Activated CD8-positive, alpha-beta memory T cell treated with anti-CD3 and anti-CD28 coated beads, Interleukin-2, amount 50 U/mL, for 1 hour (primary cell): Measurements from ENCODE around the gene CKMT2.

Experiments
- DNase-seq: peaks from one replicate; pipeline ENCODE4 v3.0.0-alpha.2; 2020; ENCODE audit errors: extremely low read depth

Gene CKMT2

GRCh38 chr5:81308836-81309235 lies 75.7 kb downstream of the CKMT2 start:
- no peak for DNase-seq

- no peak for DNase-seq
These were observed 77.4 kb downstream of the CKMT2 start for GRCh38 chr5:81310402-81311063.

DNA sequence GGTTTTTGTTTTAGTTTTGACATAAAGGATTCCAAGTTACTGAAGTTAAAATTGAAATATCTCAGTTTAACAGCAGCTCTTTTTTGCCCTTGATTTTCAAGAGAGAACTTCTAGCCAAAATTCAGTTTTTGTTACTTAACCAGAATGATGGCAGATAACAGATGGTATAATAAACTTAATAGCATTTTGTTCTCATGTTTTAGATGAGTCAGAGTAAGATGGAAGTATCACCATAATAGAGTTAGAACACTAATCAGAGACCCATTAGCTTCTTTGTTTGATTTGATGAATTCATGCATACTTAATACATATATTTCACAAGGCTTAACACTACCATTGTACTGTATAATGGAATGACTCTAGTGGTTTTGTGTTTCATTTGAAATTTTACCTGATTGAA lies 80.2 kb downstream of the CKMT2 start:
- no peak for DNase-seq

DNA sequence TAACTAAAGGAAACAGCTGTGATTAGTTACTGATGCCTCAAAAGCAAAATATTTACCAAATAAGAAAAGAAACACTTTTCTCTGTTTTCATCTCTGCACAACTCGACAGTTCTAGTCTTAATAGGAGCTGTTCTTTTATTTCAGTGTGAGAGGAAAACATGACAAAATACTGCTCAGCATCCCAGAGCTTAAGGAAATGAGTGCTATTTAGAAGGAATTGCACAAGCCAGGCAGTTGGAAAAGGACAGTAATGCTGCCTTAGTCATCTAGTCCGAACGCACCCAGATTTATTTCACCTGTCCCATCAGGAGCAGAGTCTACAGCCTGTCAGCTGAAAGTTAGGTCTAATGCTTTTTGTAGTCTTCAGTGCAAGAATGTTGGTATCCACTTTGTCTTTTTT lies 80.6 kb downstream of the CKMT2 start:
- no peak for DNase-seq

GRCh38 chr5:81314581-81314980 lies 81.5 kb downstream of the CKMT2 start:
- DNase-seq, result no peak

DNA sequence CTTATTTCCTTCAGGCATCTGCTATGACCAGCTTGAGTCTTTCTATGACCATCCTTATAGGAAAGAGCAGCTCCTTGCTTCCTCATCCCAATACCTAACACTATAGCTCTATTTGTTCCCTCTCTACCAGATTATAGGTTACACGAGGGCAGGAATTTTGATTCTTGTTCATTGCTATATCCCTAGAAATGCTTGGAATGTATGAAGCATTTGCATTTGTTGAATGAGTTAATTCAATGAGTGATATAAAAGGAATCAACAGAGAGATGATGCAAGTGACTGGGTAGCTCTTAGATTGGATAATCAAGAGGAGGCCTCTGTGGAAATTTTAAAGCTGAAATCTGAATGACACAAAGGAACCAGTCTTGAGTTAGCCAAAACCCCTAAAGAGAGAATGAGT lies 82.2 kb downstream of the CKMT2 start:
- DNase-seq, result no peak

DNA sequence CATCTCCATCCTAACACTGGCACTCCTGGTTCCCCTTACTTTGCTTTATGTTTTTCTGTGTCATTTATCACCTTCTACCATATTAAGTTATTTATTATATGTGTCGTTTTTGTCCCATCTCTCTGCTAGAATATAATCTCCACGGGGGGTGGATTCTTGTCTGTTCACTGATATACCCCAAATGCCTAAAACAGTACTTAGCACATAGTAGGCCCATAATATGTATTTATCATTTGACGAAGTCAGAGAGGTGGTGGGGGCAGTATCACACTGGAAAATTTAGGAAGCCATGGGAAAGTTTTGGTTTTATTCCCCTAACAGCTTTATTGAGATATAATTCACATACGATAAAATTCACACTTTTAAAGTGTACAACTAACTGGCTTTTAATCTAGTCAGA lies 82.7 kb downstream of the CKMT2 start:
- no peak for DNase-seq
